ENCODE data around the gene COL4A1.

DNA sequence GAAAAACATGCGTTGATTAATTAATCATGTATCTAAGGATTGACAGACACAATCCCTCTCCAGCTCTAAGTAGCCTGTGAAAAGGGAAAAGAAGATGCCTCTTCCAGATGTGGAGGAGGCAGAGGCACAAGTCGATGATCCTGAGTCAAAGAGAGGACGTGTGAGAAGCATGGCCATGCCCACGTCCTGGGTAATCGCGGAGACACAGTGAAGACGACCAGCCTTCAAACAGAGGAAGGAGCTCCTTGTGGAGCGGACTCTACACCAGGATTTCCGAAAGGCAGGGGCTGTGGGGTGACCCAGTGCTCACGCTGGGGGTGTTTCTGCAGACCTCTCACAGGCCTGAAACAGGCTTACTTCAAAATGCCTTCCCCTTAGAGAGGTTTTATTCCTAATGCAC is 70.5 kb downstream of the COL4A1 start:
- TF ChIP-seq, protein P1, sequence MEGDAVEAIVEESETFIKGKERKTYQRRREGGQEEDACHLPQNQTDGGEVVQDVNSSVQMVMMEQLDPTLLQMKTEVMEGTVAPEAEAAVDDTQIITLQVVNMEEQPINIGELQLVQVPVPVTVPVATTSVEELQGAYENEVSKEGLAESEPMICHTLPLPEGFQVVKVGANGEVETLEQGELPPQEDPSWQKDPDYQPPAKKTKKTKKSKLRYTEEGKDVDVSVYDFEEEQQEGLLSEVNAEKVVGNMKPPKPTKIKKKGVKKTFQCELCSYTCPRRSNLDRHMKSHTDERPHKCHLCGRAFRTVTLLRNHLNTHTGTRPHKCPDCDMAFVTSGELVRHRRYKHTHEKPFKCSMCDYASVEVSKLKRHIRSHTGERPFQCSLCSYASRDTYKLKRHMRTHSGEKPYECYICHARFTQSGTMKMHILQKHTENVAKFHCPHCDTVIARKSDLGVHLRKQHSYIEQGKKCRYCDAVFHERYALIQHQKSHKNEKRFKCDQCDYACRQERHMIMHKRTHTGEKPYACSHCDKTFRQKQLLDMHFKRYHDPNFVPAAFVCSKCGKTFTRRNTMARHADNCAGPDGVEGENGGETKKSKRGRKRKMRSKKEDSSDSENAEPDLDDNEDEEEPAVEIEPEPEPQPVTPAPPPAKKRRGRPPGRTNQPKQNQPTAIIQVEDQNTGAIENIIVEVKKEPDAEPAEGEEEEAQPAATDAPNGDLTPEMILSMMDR (IDR thresholded peaks at IDR 0.05; ENCODE audit: insufficient read depth, low read length): no peak
- no peak for TF ChIP-seq POLR2AphosphoS5 (IDR thresholded peaks at IDR 0.05; ENCODE audit: low read depth)
- TF ChIP-seq SPI1 (IDR thresholded peaks at IDR 0.05; ENCODE audit: borderline replicate concordance, low read depth): no peak
